ENCODE results near the gene LRIG1.

The LRIG1 gene

GRCh38 chr3:66427951-66428474 lies 72.8 kb downstream of the LRIG1 start:
- no peak overlapping the region for H3K4me3 ChIP-seq (ENCODE audit: low read depth in 1 of 2, low read length in 1 of 2)
- TF ChIP-seq CTCF (IDR thresholded peaks at IDR 0.05) = no peak
- no peaks in the 10 kb centered on the region for H3K27me3 ChIP-seq
- no peaks in the 10 kb centered on the region for H3K36me3 ChIP-seq
- H3K27ac ChIP-seq = no peak overlapping the region
- H3K4me1 ChIP-seq (ENCODE audit: control insufficient read depth in 1 of 2, insufficient read depth in 1 of 2, low read depth in 1 of 2, low read length in 1 of 2) = peaks cover 0 to 2% of the 10 kb centered on the region in 2 experiments
- H3K9me3 ChIP-seq = no peaks in the 10 kb centered on the region

- Histone ChIP-seq H3K27ac (no peak overlapping the region), H3K36me3 (no peaks in the 10 kb centered on the region)
These were observed 73.5 kb downstream of the LRIG1 start for GRCh38 chr3:66427352-66427751.

GRCh38 chr3:66426135-66426534 lies 74.7 kb downstream of the LRIG1 start:
- H3K27ac ChIP-seq = no peak overlapping the region
- no peak for TF ChIP-seq CTCF (IDR thresholded peaks at IDR 0.05)
- no peaks in the 10 kb centered on the region for H3K4me1 ChIP-seq (ENCODE audit: control insufficient read depth in 1 of 2, insufficient read depth in 1 of 2, low read depth in 1 of 2, low read length in 1 of 2)
- no peak overlapping the region for H3K4me3 ChIP-seq (ENCODE audit: low read depth in 1 of 2, low read length in 1 of 2)
- peaks cover 3% of the 10 kb centered on the region for H3K9me3 ChIP-seq
- H3K27me3 ChIP-seq = no peaks in the 10 kb centered on the region
- no peaks in the 10 kb centered on the region for H3K36me3 ChIP-seq

More at GRCh38 chr3:66427352-66427751, 73.5 kb downstream of the LRIG1 start:
- no peaks in the 10 kb centered on the region for H3K27me3 ChIP-seq
- H3K4me1 ChIP-seq (ENCODE audit: control insufficient read depth in 1 of 2, insufficient read depth in 1 of 2, low read depth in 1 of 2, low read length in 1 of 2) = no peaks in the 10 kb centered on the region
- no peak for TF ChIP-seq CTCF (IDR thresholded peaks at IDR 0.05)
- H3K9me3 ChIP-seq = no peaks in the 10 kb centered on the region
- H3K4me3 ChIP-seq (ENCODE audit: low read depth in 1 of 2, low read length in 1 of 2) = no peak overlapping the region

GRCh38 chr3:66425576-66426114 lies 75.2 kb downstream of the LRIG1 start:
- no peaks in the 10 kb centered on the region for H3K36me3 ChIP-seq
- H3K27ac ChIP-seq = no peak overlapping the region
- H3K4me1 ChIP-seq (ENCODE audit: control insufficient read depth in 1 of 2, insufficient read depth in 1 of 2, low read depth in 1 of 2, low read length in 1 of 2) = no peaks in the 10 kb centered on the region
- H3K27me3 ChIP-seq = no peaks in the 10 kb centered on the region
- no peak for TF ChIP-seq CTCF (IDR thresholded peaks at IDR 0.05)
- peaks cover 3% of the 10 kb centered on the region for H3K9me3 ChIP-seq
- no peak overlapping the region for H3K4me3 ChIP-seq (ENCODE audit: low read depth in 1 of 2, low read length in 1 of 2)

GRCh38 chr3:66425032-66425431 lies 75.8 kb downstream of the LRIG1 start:
- H3K9me3 ChIP-seq = peaks cover 3% of the 10 kb centered on the region
- H3K4me1 ChIP-seq (ENCODE audit: control insufficient read depth in 1 of 2, insufficient read depth in 1 of 2, low read depth in 1 of 2, low read length in 1 of 2) = no peaks in the 10 kb centered on the region
- no peak overlapping the region for H3K27ac ChIP-seq
- H3K4me3 ChIP-seq (ENCODE audit: low read depth in 1 of 2, low read length in 1 of 2) = no peak overlapping the region
- no peak for TF ChIP-seq CTCF (IDR thresholded peaks at IDR 0.05)
- no peaks in the 10 kb centered on the region for H3K36me3 ChIP-seq
- H3K27me3 ChIP-seq = no peaks in the 10 kb centered on the region

All from neutrophil (primary cell).